CD4-positive, alpha-beta T cell treated with Interleukin-6 for 4 hours (primary cell): ENCODE measurements around the gene HOXA9.
A peak's percentile ranks its signal among the peaks of the same experiment; 100 is the strongest.

Experiments
- DNase-seq: peaks from one replicate; pipeline ENCODE4 v3.0.0-alpha.2; 2020; ENCODE audit warnings: mixed read lengths

HOXA9 gene

GRCh38 chr7:27175626-27176523 is 10.5 kb upstream of the HOXA9 start:
- DNase-seq, result no peak

GRCh38 chr7:27174874-27175625 is 9.7 kb upstream of the HOXA9 start:
- DNase-seq, result no peak

GRCh38 chr7:27173956-27174873 is 8.9 kb upstream of the HOXA9 start, which contains the start of gene HOXA10:
TSS of gene HOXA10 (minus strand) at chr7:27174320. CDS start at chr7:27174306, 14 bp downstream.
- no peak for DNase-seq

- DNase-seq, result no peak
Measured at GRCh38 chr7:27173511-27173955, 8.2 kb upstream of the HOXA9 start.

GRCh38 chr7:27172823-27173510 is 7.6 kb upstream of the HOXA9 start:
- DNase-seq, result peak; percentile 5

GRCh38 chr7:27172315-27172774 is 7.0 kb upstream of the HOXA9 start:
- peak; percentile 1 for DNase-seq

GRCh38 chr7:27171637-27172314 is 6.4 kb upstream of the HOXA9 start:
- peak; percentile 13 for DNase-seq

GRCh38 chr7:27171325-27171636 is 5.9 kb upstream of the HOXA9 start:
- no peak for DNase-seq

- DNase-seq, result no peak
Measured at GRCh38 chr7:27170426-27171324, 5.3 kb upstream of the HOXA9 start.

GRCh38 chr7:27169658-27170425 is 4.5 kb upstream of the HOXA9 start:
- peak; percentile 1 for DNase-seq

GRCh38 chr7:27168265-27168947 is 3.1 kb upstream of the HOXA9 start:
- peak; percentile 46 for DNase-seq

GRCh38 chr7:27167916-27168264 is 2.6 kb upstream of the HOXA9 start:
- peak; percentile 0 for DNase-seq

- peak; percentile 2 for DNase-seq
Measured at GRCh38 chr7:27166531-27167505, 1.5 kb upstream of the HOXA9 start.

- DNase-seq, result no peak
Measured at GRCh38 chr7:27165996-27166530, 726 bp upstream of the HOXA9 start.

- no peak for DNase-seq
Measured at GRCh38 chr7:27164367-27165088, 809 bp downstream of the HOXA9 start.

- DNase-seq, result no peak
Measured at GRCh38 chr7:27164045-27164366, 1.3 kb downstream of the HOXA9 start.
